Measurements from ENCODE around the gene PDE4D.

Gene PDE4D

GRCh38 chr5:59757442-59757841, 136.1 kb downstream of the PDE4D start:
- TF ChIP-seq, protein P1, sequence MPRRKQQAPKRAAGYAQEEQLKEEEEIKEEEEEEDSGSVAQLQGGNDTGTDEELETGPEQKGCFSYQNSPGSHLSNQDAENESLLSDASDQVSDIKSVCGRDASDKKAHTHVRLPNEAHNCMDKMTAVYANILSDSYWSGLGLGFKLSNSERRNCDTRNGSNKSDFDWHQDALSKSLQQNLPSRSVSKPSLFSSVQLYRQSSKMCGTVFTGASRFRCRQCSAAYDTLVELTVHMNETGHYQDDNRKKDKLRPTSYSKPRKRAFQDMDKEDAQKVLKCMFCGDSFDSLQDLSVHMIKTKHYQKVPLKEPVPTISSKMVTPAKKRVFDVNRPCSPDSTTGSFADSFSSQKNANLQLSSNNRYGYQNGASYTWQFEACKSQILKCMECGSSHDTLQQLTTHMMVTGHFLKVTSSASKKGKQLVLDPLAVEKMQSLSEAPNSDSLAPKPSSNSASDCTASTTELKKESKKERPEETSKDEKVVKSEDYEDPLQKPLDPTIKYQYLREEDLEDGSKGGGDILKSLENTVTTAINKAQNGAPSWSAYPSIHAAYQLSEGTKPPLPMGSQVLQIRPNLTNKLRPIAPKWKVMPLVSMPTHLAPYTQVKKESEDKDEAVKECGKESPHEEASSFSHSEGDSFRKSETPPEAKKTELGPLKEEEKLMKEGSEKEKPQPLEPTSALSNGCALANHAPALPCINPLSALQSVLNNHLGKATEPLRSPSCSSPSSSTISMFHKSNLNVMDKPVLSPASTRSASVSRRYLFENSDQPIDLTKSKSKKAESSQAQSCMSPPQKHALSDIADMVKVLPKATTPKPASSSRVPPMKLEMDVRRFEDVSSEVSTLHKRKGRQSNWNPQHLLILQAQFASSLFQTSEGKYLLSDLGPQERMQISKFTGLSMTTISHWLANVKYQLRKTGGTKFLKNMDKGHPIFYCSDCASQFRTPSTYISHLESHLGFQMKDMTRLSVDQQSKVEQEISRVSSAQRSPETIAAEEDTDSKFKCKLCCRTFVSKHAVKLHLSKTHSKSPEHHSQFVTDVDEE (CRISPR knock-in tag; IDR thresholded peaks at IDR 0.05), result no peak
- TF ChIP-seq ZFP3 (CRISPR knock-in tag; IDR thresholded peaks at IDR 0.05) (no peak), ZNF8 (CRISPR knock-in tag; IDR thresholded peaks at IDR 0.05) (no peak), ZFP30 (CRISPR knock-in tag; IDR thresholded peaks at IDR 0.05) (no peak), ZNF70 (CRISPR knock-in tag; IDR thresholded peaks at IDR 0.05) (no peak), TCF4 (CRISPR knock-in tag; IDR thresholded peaks at IDR 0.05; ENCODE audit: borderline replicate concordance) (no peak), ARNTL (CRISPR knock-in tag; IDR thresholded peaks at IDR 0.05; ENCODE audit: borderline replicate concordance, low read depth) (no peak), PATZ1 (CRISPR knock-in tag; IDR thresholded peaks at IDR 0.05; ENCODE audit: borderline replicate concordance) (no peak)
- TF ChIP-seq, protein P2, sequence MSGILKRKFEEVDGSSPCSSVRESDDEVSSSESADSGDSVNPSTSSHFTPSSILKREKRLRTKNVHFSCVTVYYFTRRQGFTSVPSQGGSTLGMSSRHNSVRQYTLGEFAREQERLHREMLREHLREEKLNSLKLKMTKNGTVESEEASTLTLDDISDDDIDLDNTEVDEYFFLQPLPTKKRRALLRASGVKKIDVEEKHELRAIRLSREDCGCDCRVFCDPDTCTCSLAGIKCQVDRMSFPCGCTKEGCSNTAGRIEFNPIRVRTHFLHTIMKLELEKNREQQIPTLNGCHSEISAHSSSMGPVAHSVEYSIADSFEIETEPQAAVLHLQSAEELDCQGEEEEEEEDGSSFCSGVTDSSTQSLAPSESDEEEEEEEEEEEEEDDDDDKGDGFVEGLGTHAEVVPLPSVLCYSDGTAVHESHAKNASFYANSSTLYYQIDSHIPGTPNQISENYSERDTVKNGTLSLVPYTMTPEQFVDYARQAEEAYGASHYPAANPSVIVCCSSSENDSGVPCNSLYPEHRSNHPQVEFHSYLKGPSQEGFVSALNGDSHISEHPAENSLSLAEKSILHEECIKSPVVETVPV (CRISPR knock-in tag; IDR thresholded peaks at IDR 0.05), result no peak
- TF ChIP-seq, protein P3, sequence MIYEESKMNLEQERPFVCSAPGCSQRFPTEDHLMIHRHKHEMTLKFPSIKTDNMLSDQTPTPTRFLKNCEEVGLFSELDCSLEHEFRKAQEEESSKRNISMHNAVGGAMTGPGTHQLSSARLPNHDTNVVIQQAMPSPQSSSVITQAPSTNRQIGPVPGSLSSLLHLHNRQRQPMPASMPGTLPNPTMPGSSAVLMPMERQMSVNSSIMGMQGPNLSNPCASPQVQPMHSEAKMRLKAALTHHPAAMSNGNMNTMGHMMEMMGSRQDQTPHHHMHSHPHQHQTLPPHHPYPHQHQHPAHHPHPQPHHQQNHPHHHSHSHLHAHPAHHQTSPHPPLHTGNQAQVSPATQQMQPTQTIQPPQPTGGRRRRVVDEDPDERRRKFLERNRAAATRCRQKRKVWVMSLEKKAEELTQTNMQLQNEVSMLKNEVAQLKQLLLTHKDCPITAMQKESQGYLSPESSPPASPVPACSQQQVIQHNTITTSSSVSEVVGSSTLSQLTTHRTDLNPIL (CRISPR knock-in tag; IDR thresholded peaks at IDR 0.05; ENCODE audit: low read depth), result no peak
- peak; percentile 87 for ATAC-seq

- TF ChIP-seq SNAI2 (CRISPR knock-in tag; IDR thresholded peaks at IDR 0.05), result no peak
- TF ChIP-seq BACH2 (CRISPR knock-in tag; IDR thresholded peaks at IDR 0.05; ENCODE audit: borderline replicate concordance), result no peak
- TF ChIP-seq, protein P1 (CRISPR knock-in tag; IDR thresholded peaks at IDR 0.05), result no peak
- TF ChIP-seq ESRRG (CRISPR knock-in tag; IDR thresholded peaks at IDR 0.05), result no peak
- no peak for TF ChIP-seq ZNF565 (CRISPR knock-in tag; conservative IDR thresholded peaks at IDR 0.05; ENCODE audit: low read depth)
- no peak for TF ChIP-seq TOX (CRISPR knock-in tag; IDR thresholded peaks at IDR 0.05; ENCODE audit: borderline replicate concordance)
- ATAC-seq, result no peak
Measured at GRCh38 chr5:59756373-59757035, 137.0 kb downstream of the PDE4D start.

GRCh38 chr5:59755476-59755875, 138.1 kb downstream of the PDE4D start:
- ATAC-seq, result no peak
- TF ChIP-seq SNAI2 (CRISPR knock-in tag; IDR thresholded peaks at IDR 0.05) (no peak), BACH2 (CRISPR knock-in tag; IDR thresholded peaks at IDR 0.05; ENCODE audit: borderline replicate concordance) (no peak), ZNF8 (CRISPR knock-in tag; IDR thresholded peaks at IDR 0.05) (no peak), ZC3H10 (CRISPR knock-in tag; IDR thresholded peaks at IDR 0.05) (no peak), CSDC2 (CRISPR knock-in tag; IDR thresholded peaks at IDR 0.05) (no peak)
- TF ChIP-seq, protein P3 (CRISPR knock-in tag; IDR thresholded peaks at IDR 0.05; ENCODE audit: low read depth), result no peak
- TF ChIP-seq, protein P2 (CRISPR knock-in tag; IDR thresholded peaks at IDR 0.05), result no peak
- TF ChIP-seq, protein P1 (CRISPR knock-in tag; IDR thresholded peaks at IDR 0.05), result no peak

Measured in SK-N-SH treated with all-trans-retinoic acid at 6 μM for 48 hours (cell line).